ENCODE measurements around the gene KLHL35.
"Not testable (repeated sequence)": the region's sequence is repeated elsewhere in the genome, so short reads cannot be mapped to it uniquely, and the experiment has no call there.

The KLHL35 gene

GRCh38 chr11:75429641-75429901, 3.4 kb downstream of the KLHL35 start:
- DNase-seq, result peak in 1 of 10 donors; percentile 73
- intact Hi-C loops (cut with DNase I), result no loop called here

GRCh38 chr11:75428989-75429640, 3.9 kb downstream of the KLHL35 start:
- intact Hi-C loops (cut with DNase I), result no loop called here
- DNase-seq, result peak in 3 of 10 donors; percentile 8 to 44 (median 26)

DNA sequence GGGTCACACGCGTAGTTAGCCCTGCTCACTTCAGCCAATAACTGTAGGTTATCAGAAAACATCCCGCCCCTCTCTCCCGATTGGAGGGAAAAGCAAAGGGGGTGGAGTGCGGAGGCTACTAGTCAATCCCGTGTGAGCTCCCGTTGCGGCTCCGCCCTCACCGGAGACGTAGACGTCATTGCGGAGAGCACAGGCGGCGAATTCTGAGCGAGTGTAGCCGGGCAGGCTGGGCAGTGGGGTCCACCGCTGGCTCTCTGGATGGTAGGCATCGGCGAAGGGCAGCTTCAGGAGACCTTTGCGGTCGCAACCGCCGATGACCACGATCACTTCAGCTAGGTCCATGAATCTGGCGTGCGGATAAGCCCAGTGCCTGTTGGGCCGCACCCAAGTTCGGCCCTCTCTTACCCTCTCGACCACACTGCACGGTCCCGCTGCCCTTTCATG, 4.7 kb downstream of the KLHL35 start:
- intact Hi-C loops (cut with DNase I), result no loop called here
- DNase-seq, result peak; percentile 38 to 98 (median 90)

GRCh38 chr11:75427181-75427580, 5.8 kb downstream of the KLHL35 start:
- peak in 1 of 10 donors; percentile 9 for DNase-seq
- intact Hi-C loops (cut with DNase I), result no loop called here

DNA sequence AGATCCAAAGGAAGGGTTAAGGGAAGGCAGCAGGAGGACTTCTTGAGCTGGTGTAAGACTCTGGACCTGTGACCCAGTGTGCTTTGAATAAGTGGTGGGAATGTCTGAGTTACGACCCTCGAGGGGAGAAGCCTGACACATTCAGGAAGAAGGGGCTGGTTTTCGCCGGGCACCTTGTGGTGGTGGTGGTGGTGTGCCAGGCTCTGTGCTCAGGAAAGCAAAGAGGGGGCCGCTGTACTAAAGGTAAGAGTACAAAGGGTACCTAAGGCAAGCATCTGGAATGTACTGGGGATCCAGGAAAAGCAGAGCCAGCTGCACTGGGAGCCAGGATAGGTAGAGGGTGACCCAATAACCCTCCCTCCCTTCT, 6.3 kb downstream of the KLHL35 start:
- intact Hi-C loops (cut with DNase I), result no loop called here
- peak in 2 of 10 donors; percentile 18 to 52 for DNase-seq

DNA sequence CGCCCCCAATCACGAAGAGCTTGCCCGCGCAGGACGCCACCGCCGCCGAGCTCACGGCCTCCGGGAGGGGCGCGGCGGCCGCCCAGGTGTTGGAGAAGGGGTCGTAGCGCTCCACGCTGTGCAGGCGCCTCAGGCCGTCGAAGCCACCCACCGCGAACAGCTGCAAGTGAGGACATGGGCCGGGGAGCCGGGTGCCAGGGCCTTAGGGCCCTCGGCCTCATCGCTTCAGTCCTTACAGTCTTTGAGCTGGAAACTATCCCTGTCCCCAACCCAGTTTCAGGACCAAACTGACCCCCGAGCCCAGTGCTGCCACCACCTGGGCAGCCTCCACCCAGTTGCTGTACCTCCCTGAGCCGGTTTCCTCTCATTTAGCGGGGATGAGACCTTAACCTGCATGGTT, 7.6 kb downstream of the KLHL35 start:
- peak in 3 of 10 donors; percentile 47 to 82 (median 59) for DNase-seq
- intact Hi-C loops (cut with DNase I), result no loop called here

DNA sequence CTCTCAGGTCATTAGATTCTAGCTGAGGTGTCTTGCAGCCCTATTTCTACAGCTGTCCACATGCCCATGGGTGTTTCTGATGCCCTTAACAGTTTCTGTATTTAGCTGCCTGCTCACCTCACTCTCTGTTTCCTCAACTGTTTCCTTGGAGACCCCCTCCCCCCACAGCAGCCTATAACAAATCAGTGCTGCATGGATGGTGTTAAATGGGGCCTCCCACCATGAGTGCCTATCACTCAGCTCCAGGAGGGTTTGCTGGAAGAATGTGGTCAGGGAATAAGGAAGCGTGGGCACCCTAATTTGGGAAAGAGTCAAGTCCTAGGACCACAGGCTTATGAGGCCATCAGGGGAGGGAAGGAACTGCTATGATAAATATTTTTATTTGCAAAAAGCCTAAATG, 8.6 kb downstream of the KLHL35 start:
- intact Hi-C loops (cut with DNase I), result no loop called here

GRCh38 chr11:75423721-75424120, 9.3 kb downstream of the KLHL35 start:
- intact Hi-C loops (cut with DNase I), result no loop called here
- DNase-seq, result peak in 3 of 10 donors; percentile 25 to 62 (median 47)

More for the DNA sequence above, 8.6 kb downstream of the KLHL35 start:
- DNase-seq, result no peak

GRCh38 chr11:75422248-75423231, 10.5 kb downstream of the KLHL35 start:
- intact Hi-C loops (cut with DNase I), result no loop called here
- peak in 2 of 10 donors; percentile 68 to 69 for DNase-seq

GRCh38 chr11:75421902-75422247, 11.1 kb downstream of the KLHL35 start:
- intact Hi-C loops (cut with DNase I), result no loop called here
- peak in 1 of 10 donors; percentile 31 for DNase-seq

GRCh38 chr11:75421035-75421602, 11.9 kb downstream of the KLHL35 start:
- intact Hi-C loops (cut with DNase I), result no loop called here
- peak in 8 of 10 donors; percentile 34 to 90 (median 50) for DNase-seq

- DNase-seq, result peak in 2 of 10 donors; percentile 23 to 72
- intact Hi-C loops (cut with DNase I), result no loop called here
Measured at GRCh38 chr11:75420224-75421034, 12.6 kb downstream of the KLHL35 start.

- no peak for DNase-seq
- intact Hi-C loops (cut with DNase I), result no loop called here
Measured at GRCh38 chr11:75413864-75414263, 19.1 kb downstream of the KLHL35 start.

DNA sequence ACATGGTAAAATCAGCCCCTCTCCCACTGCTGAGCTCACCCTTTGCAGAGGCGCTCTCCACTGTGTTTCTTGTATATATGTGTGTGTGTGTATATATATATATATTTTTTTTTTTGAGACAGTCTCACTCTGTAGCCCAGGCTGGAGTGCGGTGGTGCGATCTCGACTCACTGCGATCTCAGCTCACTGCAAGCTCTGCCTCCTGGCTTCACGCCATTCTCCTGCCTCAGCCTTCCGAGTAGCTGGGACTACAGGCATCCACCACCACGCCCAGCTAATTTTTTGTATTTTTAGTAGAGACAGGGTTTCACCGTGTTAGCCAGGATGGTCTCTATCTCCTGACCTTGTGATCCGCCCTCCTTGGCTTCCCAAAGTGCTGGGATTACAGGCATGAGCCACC, 19.9 kb downstream of the KLHL35 start:
- DNase-seq; intact Hi-C loops (cut with DNase I): not testable (repeated sequence)

DNA sequence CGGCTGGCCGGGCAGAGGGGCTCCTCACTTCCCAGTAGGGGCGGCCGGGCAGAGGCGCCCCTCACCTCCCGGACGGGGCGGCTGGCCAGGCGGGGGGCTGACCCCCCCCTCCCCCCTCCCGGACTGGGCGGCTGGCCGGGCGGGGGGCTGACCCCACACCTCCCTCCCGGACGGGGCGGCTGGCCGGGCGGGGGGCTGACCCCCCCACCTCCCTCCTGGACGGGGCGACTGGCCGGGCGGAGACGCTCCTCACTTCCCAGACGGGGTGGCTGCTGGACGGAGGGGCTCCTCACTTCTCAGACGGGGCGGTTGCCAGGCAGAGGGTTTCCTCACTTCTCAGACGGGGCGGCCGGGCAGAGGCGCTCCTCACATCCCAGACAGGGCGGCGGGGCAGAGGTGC, 23.0 kb downstream of the KLHL35 start:
- DNase-seq; intact Hi-C loops (cut with DNase I): not testable (repeated sequence)

DNA sequence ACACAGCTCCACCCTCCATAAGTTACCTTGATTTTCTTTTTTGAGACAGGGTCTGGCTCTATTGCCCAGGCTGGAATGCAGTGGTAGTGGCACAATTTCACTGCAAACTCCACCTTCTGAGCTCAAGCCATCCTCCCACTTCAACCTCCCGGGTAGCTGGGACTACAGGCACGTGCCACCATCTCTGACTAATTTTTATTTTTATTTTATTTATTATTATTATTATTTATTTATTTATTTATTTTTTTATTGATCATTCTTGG, 24.1 kb downstream of the KLHL35 start:
- DNase-seq, result no peak
- intact Hi-C loops (cut with DNase I), result no loop called here

GRCh38 chr11:75406338-75406777, 26.6 kb downstream of the KLHL35 start:
- no peak for DNase-seq
- intact Hi-C loops (cut with DNase I), result no loop called here

DNA sequence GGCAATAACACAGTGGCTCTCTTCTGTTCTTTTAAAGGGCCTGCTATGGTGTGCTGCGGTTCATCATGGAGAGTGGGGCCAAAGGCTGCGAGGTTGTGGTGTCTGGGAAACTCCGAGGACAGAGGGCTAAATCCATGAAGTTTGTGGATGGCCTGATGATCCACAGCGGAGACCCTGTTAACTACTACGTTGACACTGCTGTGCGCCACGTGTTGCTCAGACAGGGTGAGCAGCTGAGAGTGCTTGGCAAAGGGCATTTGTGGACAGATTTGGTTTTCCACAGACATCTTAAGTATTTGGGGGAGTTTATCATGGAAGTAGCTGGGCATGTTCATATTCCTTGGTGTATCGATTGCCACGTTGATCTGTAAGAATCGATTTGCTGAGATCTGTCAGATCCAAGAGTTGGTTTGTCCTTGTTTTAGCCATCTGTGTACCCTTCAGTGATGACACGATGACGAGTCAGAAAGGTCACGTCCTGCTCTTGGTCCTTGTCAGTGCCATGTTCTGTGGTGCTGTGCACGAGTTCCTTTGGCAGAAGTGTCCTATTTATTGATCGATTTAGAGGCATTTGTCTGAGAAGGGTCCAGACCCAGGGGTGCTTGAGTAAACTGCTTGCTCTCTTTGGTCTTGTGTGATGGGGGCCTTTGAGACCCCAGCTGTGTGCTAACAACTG, 28.9 kb downstream of the KLHL35 start:
- no peak for DNase-seq
- intact Hi-C loops (cut with DNase I), result no loop called here

DNA sequence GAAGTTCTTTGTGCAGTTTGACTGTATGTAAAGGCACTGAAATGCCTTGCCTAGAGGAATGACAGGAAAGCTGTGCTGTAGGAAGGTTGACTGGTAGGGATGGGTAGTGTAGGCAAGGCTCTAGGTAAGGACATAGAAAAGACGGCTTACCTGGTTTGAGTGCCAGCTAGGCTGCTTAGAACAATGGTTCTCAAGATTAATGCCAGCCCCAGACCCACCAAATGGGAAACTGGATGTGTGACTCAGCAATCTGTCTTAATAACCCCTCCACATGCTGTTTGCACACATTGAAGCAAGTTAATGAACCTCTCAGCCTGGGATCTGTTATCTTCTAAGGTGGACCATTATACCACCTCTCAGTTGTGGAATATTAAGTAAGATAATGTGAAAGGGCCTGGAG, 30.0 kb downstream of the KLHL35 start:
- intact Hi-C loops (cut with DNase I), result no loop called here
- no peak for DNase-seq
